ENCODE data around the gene PGAP2. TPM values are rescaled to one million over a fixed set of nuclear protein-coding genes. Genes with fewer than 3 reads are reported as not detected.
A peak's percentile ranks its signal among the peaks of the same experiment; 100 is the strongest.

Gene PGAP2
- total RNA-seq, 1 donor from 2014 or later: 32.5 TPM

- peaks cover 45% of the 10 kb centered on the region for H3K4me1 Mint-ChIP-seq
- H3K27me3 Mint-ChIP-seq: no peaks in the 10 kb centered on the region
- H3K4me3 Mint-ChIP-seq: peak overlapping the region; percentile 35
- no peaks in the 10 kb centered on the region for H3K9me3 Mint-ChIP-seq
- H3K36me3 Mint-ChIP-seq (ENCODE audit: low read depth): peaks cover 17% of the 10 kb centered on the region
- no peak for DNase-seq
- intact Hi-C loops (cut with micrococcal nuclease): no loop called here
- peak overlapping the region; percentile 84 for H3K27ac Mint-ChIP-seq
Measured at GRCh38 chr11:3843326-3843725, 35.0 kb downstream of the PGAP2 start.

GRCh38 chr11:3845246-3845645 lies 36.9 kb downstream of the PGAP2 start:
- no peak overlapping the region for H3K4me3 Mint-ChIP-seq
- peaks cover 42% of the 10 kb centered on the region for H3K4me1 Mint-ChIP-seq
- H3K36me3 Mint-ChIP-seq (ENCODE audit: low read depth): no peaks in the 10 kb centered on the region
- DNase-seq: no peak
- no peak overlapping the region for H3K27ac Mint-ChIP-seq
- intact Hi-C loops (cut with micrococcal nuclease): no loop called here
- H3K9me3 Mint-ChIP-seq: no peaks in the 10 kb centered on the region
- no peaks in the 10 kb centered on the region for H3K27me3 Mint-ChIP-seq

GRCh38 chr11:3845670-3846069 lies 37.3 kb downstream of the PGAP2 start:
- intact Hi-C loops (cut with micrococcal nuclease): no loop called here
- no peak for DNase-seq
- Mint-ChIP-seq H3K36me3 (ENCODE audit: low read depth) (no peaks in the 10 kb centered on the region), H3K27me3 (no peaks in the 10 kb centered on the region), H3K27ac (no peak overlapping the region), H3K4me1 (peaks cover 42% of the 10 kb centered on the region), H3K4me3 (no peak overlapping the region), H3K9me3 (no peaks in the 10 kb centered on the region)

GRCh38 chr11:3849297-3849874 lies 41.0 kb downstream of the PGAP2 start:
- Mint-ChIP-seq H3K4me3 (no peak overlapping the region), H3K27ac (no peak overlapping the region), H3K27me3 (no peaks in the 10 kb centered on the region), H3K9me3 (no peaks in the 10 kb centered on the region), H3K36me3 (ENCODE audit: low read depth) (no peaks in the 10 kb centered on the region), H3K4me1 (peaks cover 39% of the 10 kb centered on the region)
- intact Hi-C loops (cut with micrococcal nuclease): loop anchor here (1.0 kb wide), 2 partner anchors 8 to 223 kb away; no protein-coding TSS in a partner anchor
- DNase-seq: peak; percentile 89

GRCh38 chr11:3853545-3853842 lies 45.1 kb downstream of the PGAP2 start:
- DNase-seq: no peak
- intact Hi-C loops (cut with micrococcal nuclease): no loop called here
- H3K9me3 Mint-ChIP-seq: no peaks in the 10 kb centered on the region
- peak overlapping the region; percentile 99 for H3K27ac Mint-ChIP-seq
- peak overlapping the region; percentile 78 for H3K4me3 Mint-ChIP-seq
- H3K27me3 Mint-ChIP-seq: no peaks in the 10 kb centered on the region
- peaks cover 11% of the 10 kb centered on the region for H3K36me3 Mint-ChIP-seq (ENCODE audit: low read depth)
- peaks cover 50% of the 10 kb centered on the region for H3K4me1 Mint-ChIP-seq

GRCh38 chr11:3853899-3854659 lies 45.7 kb downstream of the PGAP2 start:
- Mint-ChIP-seq H3K4me1 (peaks cover 51% of the 10 kb centered on the region), H3K27me3 (no peaks in the 10 kb centered on the region), H3K9me3 (no peaks in the 10 kb centered on the region), H3K4me3 (peak overlapping the region; percentile 78), H3K27ac (peak overlapping the region; percentile 99), H3K36me3 (ENCODE audit: low read depth) (peaks cover 13% of the 10 kb centered on the region)
- peak; percentile 92 for DNase-seq
- intact Hi-C loops (cut with micrococcal nuclease): loop anchor here (1.0 to 2.0 kb wide), 7 partner anchors 13 to 240 kb away; partner anchors contain the start of genes NUP98 and RRM1

GRCh38 chr11:3854660-3854976 lies 46.3 kb downstream of the PGAP2 start:
- intact Hi-C loops (cut with micrococcal nuclease): loop anchor here (1.0 to 2.0 kb wide), 7 partner anchors 13 to 240 kb away; partner anchors contain the start of genes NUP98 and RRM1
- H3K4me1 Mint-ChIP-seq: peaks cover 52% of the 10 kb centered on the region
- peak overlapping the region; percentile 78 for H3K4me3 Mint-ChIP-seq
- H3K9me3 Mint-ChIP-seq: no peaks in the 10 kb centered on the region
- peaks cover 15% of the 10 kb centered on the region for H3K36me3 Mint-ChIP-seq (ENCODE audit: low read depth)
- no peak for DNase-seq
- no peaks in the 10 kb centered on the region for H3K27me3 Mint-ChIP-seq
- peak overlapping the region; percentile 99 for H3K27ac Mint-ChIP-seq

- DNase-seq: peak; percentile 100
- H3K4me3 Mint-ChIP-seq: peak within 1 kb of the TSS; percentile 98
- intact Hi-C loops (cut with micrococcal nuclease): loop anchor here (1.0 to 5.0 kb wide), 8 partner anchors 14 to 239 kb away; partner anchors contain the start of genes NUP98 and RRM1
- H3K27ac Mint-ChIP-seq: peak within 1 kb of the TSS; percentile 99
- H3K27me3 Mint-ChIP-seq: no peaks in the 10 kb centered on the region
- no peaks in the 10 kb centered on the region for H3K9me3 Mint-ChIP-seq
- H3K36me3 Mint-ChIP-seq (ENCODE audit: low read depth): peaks cover 15% of the 10 kb centered on the region
- H3K4me1 Mint-ChIP-seq: peaks cover 56% of the 10 kb centered on the region
Measured at GRCh38 chr11:3854977-3855807, 46.8 kb downstream of the PGAP2 start, which contains the start of gene STIM1. Gene STIM1 (plus strand): TSS chr11:3855664. CDS start chr11:3856271, 607 bp downstream.

- H3K4me1 Mint-ChIP-seq: peaks cover 63% of the 10 kb centered on the region
- intact Hi-C loops (cut with micrococcal nuclease): loop anchor here (2.0 to 5.0 kb wide), 3 partner anchors 65 to 111 kb away; no protein-coding TSS in a partner anchor
- peaks cover 17% of the 10 kb centered on the region for H3K36me3 Mint-ChIP-seq (ENCODE audit: low read depth)
- DNase-seq: peak; percentile 87
- H3K27me3 Mint-ChIP-seq: no peaks in the 10 kb centered on the region
- no peaks in the 10 kb centered on the region for H3K9me3 Mint-ChIP-seq
- peak overlapping the region; percentile 98 for H3K4me3 Mint-ChIP-seq
- peak overlapping the region; percentile 98 for H3K27ac Mint-ChIP-seq
Measured at GRCh38 chr11:3855808-3856491, 47.6 kb downstream of the PGAP2 start.

GRCh38 chr11:3856856-3857553 lies 48.6 kb downstream of the PGAP2 start:
- no peak for DNase-seq
- peaks cover 70% of the 10 kb centered on the region for H3K4me1 Mint-ChIP-seq
- no peaks in the 10 kb centered on the region for H3K9me3 Mint-ChIP-seq
- H3K27ac Mint-ChIP-seq: peak overlapping the region; percentile 98
- peaks cover 20% of the 10 kb centered on the region for H3K36me3 Mint-ChIP-seq (ENCODE audit: low read depth)
- H3K4me3 Mint-ChIP-seq: peak overlapping the region; percentile 98
- no peaks in the 10 kb centered on the region for H3K27me3 Mint-ChIP-seq
- intact Hi-C loops (cut with micrococcal nuclease): loop anchor here (5.0 kb wide), 1 partner anchor 110 kb away; no protein-coding TSS in a partner anchor

GRCh38 chr11:3857628-3858027 lies 49.3 kb downstream of the PGAP2 start:
- peaks cover 21% of the 10 kb centered on the region for H3K36me3 Mint-ChIP-seq (ENCODE audit: low read depth)
- H3K27me3 Mint-ChIP-seq: no peaks in the 10 kb centered on the region
- no peak for DNase-seq
- H3K4me1 Mint-ChIP-seq: peaks cover 72% of the 10 kb centered on the region
- H3K27ac Mint-ChIP-seq: peak overlapping the region; percentile 91
- no peaks in the 10 kb centered on the region for H3K9me3 Mint-ChIP-seq
- intact Hi-C loops (cut with micrococcal nuclease): loop anchor here (5.0 kb wide), 1 partner anchor 110 kb away; no protein-coding TSS in a partner anchor
- peak overlapping the region; percentile 98 for H3K4me3 Mint-ChIP-seq

GRCh38 chr11:3859373-3859881 lies 51.1 kb downstream of the PGAP2 start:
- Mint-ChIP-seq H3K36me3 (ENCODE audit: low read depth) (peaks cover 29% of the 10 kb centered on the region), H3K9me3 (no peaks in the 10 kb centered on the region), H3K27me3 (no peaks in the 10 kb centered on the region), H3K4me3 (peak overlapping the region; percentile 98), H3K27ac (peak overlapping the region; percentile 91), H3K4me1 (peaks cover 64% of the 10 kb centered on the region)
- DNase-seq: peak; percentile 80
- intact Hi-C loops (cut with micrococcal nuclease): loop anchor here (5.0 kb wide), 1 partner anchor 108 kb away; no protein-coding TSS in a partner anchor

All from activated CD4-positive, alpha-beta T cell treated with anti-CD3 and anti-CD28 coated beads, Interleukin-2, amount 10 ng/mL, durations not matched to agents 24 days and 14 days (primary cell).